SW480 (cell line): ENCODE data around the gene FBXO28.

ENCODE experiments used
- DNase-seq: peaks from one replicate; pipeline ENCODE4 v3.0.0-alpha.2; 2016; ENCODE audit warnings: low spot score

The FBXO28 gene

DNA sequence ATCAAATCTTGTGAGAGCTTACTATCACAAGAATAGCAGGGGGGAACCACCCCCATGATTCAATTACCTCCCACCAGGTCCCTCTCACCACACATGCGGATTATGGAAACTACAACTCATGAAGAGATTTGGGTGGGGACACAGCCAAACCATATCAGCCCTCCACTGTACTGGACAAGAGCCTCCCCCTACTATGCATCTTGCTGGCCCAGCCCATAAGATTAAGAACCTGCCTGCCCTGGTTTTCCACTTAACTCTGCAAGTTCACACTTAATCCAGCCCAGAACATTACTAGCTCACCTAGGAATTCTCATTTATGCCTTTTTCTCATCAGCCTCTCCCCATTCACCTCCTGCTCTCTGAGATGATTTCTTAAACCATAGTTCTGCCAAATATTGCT is 18.0 kb upstream of the FBXO28 start:
- no peak for DNase-seq

DNA sequence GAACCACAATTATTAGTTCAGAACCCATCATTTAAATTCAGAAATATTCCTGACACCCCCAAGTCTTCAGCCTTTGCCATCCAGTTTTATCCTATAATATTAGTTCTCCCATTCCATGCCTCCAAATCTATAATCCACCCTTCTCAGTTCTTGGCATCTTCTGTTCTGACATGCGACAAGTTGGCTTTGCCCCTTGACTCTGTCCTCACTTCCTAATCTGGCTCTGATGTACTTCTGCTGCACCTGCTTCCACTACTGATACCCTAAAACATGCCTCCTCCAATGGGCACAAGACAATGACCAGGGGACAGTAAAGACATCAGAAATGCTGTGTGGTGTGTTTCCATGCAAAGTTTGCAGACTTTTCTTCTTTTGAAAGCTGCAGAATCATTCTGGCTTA is 17.1 kb upstream of the FBXO28 start:
- DNase-seq, result no peak

DNA sequence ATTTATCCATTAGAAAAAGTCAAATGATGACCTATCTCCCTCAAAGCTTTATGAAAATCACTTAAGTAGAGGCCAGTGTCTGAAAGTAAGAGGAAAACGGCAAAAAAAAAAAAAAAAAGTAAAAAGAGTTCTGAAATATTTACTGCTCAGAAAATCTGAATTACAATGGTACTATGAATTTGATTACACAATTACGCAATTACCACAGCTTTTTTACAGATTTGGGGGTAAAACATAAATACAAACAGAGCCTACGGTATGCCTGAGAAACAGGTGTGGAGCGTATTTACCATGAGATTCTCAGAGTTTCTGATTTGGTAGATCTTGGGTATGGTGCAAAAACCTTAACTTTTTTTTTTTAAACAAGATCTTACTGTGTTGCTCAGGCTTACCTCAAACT is 15.9 kb upstream of the FBXO28 start:
- DNase-seq, result no peak

DNA sequence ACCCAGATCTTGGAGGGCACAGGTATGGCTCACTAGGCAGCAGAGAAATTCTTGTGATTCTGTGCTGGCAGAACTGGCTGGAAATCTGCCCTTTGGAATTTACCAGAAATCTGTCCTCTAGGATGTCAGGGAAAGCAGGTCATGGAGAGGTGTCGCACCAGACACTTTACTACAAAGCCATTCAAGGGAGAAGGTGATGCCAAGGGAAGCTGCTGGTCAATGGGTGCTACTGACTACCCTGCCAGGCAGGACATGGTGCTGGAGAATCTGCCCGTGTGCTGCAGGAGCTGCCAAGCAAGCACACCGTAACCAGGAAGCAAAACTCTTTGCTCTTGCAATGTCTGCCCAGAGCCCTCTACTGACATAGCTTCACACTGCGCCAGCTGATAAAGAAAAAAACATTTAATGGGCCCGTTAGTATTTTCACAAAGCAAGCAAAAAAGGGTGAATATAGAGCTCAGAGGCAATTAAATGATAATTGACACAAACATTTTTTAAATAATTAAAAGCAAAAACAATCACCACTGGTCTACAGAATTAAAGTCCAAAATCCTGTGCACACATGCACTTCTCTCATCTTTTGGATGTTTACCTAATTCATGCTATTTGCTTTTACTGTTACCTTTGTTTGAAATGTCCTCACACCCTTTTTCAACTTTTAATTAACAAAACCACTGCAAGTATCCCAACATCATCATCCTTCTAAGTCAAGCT is 7.2 kb upstream of the FBXO28 start:
- DNase-seq, result peak; percentile 76

DNA sequence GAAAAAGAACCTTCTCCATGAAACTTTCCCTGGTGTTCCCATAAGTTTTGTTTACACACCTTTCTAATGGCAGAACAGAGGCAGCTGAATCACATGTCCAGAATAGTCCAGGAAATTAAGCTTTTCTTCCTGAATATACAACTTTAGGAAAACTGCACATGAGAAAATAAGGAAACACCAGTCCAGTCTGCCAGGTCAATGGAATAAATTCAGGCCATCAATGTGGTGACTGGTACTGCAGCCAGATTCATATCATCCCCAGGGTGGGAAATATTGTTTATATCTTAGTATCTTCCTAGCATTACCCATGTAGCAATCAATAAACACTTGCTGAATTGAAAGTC is 6.7 kb upstream of the FBXO28 start:
- DNase-seq, result no peak

DNA sequence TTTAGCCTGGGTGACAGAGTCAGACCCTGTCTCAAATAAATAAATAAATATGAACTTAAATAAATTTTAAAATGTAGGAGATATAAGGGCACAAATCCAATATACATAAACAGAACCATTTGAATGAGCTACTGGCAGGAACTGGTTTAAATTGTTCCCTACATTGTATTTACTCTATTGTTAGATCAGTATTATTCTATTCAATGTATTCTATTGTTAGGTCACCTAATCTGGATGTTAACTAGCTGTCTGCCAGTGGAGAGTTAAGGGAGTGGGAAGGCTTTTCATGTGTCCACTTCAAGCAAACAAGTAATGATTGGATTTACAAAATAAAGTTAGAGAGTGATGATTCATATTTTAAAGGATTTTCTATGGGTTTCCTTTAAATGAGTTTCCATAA is 4.9 kb upstream of the FBXO28 start:
- no peak for DNase-seq

DNA sequence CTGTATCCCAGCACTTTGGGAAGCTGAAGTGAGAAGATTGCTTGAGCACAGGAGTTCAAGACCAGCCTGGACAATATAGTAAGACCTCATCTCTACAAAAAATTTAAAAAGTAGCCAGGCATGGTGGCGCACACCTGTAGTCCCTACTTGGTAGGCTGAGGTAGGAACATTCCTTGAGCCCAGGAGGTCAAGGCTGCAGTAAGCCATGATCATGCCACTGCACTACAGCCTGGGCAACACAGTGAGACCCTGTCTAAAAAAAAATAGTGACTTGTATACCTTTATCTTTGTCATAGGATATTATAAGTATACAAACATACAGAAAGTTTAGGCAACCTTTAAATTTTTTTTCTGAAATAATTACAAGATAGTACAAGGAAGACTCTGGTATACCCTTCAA is 3.9 kb upstream of the FBXO28 start:
- DNase-seq, result no peak

DNA sequence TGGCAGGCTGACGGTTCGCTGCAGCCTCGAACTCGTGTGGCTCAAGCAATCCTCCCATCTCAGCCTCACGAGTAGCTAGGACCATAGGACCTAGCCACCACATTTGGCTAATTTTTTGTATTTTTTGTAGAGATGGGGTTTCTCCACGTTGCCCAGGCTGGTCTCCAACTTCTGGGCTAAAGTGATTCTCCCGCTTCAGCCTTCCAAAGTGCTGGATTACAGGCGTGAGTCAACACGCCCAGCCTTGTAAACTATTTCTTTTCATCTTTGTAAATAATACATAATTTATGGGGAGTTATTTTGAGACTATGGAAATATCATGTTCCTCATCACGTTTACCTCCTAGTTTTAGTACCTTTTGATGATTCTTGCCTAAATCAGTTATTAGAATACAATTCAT is 906 bp upstream of the FBXO28 start:
- DNase-seq, result no peak

DNA sequence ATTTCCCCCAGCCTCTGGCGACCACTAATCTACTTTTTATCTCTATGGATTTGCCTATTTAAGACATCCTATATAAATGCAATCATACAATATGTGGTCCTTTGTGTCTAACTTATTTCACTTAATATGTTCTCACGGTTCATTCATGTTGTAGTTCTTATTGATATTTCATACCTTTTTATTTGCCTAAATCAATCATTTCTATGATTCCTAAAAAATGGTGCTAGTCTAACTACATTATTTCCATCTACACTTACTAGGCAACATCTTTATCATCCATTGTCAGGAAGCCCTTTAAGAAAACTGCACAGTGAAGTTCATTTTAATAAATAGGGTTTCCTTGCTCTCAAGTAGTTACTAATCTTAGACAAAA is 380 bp upstream of the FBXO28 start:
- DNase-seq, result no peak

DNA sequence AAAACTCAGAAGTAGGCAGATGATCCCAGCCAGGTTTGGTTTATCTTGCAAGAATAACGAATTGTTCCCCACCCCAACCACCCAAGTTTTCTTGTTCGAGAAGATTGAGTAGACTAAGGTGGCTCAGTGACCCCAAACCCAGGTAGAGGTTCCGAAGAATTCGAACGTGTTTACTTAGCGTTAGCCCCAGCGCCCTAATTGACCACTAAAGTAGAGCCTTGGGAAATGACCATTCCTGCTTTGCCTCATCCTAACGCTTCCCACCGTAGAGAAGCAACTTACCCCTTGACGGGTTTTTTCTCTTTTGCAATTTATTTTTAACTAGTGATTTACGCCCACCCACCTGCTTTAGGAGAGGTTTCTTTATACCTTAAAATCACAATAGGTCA is 870 bp downstream of the FBXO28 start:
- DNase-seq, result no peak

DNA sequence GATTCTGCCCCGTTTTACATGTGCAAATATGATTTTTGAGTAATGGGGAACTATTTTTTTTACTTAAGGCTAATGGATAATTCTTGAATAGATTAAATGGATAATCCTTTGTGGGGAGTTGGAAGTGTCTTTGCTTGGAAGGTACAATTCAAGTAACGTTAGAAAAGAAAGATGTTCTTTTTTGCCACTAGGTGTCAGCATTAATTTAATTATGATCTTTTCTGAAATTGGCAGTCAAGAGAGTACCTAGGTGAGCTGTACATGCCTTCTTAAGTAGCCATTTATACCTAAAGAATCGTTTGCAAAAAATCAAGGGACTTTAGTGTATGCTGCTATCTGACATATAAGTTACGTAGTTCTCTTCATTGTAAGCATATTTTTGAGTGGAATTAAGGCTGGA is 2.2 kb downstream of the FBXO28 start:
- DNase-seq, result peak; percentile 90

DNA sequence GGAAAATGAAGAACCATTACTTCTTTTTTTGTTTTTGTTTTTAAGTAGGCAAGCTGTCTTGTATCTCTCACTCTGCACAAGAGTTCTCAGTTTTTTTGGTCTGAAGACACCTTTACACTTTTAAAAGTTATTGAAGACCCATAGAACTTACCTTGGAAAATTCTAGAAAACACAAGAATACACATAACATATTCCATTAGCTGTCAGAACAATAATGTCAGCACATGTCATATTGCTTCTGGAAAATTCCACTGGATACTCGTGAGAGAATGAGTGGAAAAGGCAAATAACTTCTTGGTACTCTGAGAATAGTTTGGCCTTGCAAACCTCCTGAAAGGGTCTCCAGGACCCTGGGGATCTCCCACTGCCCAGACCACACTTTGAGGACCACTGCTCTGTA is 4.8 kb downstream of the FBXO28 start:
- no peak for DNase-seq

DNA sequence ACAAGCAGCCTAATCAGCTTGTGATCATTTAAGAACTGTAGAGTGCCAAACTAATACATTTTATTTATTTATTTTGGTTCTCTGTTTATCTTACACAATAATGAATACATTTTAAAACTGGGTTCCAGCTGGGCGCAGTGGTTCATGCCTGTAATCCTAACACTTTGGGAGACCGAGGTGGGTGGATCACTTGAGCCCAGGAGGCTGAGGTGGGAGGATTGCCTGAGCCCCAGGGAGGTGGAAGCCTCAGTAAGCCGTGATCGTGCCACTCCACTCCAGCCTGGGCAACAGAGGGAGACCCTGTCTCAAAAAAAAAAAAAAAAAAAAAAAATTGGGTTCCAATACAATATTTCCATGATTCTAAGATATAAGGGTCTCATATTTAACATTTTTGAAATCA is 9.2 kb downstream of the FBXO28 start:
- DNase-seq, result no peak

DNA sequence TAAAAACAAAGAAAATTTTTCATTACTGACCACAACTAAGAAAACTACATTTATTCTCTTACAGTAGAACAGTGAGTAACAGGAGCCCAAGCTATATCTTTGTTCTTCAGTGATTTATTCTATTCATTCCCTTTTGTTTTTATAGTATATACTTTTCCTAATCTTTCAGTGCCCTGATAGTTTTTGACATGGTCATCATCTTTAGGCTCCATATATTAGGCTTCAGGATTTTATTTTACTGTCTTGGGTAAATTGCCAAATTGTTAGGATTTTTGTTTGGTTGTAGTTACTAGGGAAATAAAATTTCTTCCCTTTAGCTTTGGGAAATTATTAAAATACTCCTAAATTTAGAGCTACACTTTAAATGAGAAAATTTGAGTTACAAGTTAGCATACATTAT is 10.3 kb downstream of the FBXO28 start:
- no peak for DNase-seq

DNA sequence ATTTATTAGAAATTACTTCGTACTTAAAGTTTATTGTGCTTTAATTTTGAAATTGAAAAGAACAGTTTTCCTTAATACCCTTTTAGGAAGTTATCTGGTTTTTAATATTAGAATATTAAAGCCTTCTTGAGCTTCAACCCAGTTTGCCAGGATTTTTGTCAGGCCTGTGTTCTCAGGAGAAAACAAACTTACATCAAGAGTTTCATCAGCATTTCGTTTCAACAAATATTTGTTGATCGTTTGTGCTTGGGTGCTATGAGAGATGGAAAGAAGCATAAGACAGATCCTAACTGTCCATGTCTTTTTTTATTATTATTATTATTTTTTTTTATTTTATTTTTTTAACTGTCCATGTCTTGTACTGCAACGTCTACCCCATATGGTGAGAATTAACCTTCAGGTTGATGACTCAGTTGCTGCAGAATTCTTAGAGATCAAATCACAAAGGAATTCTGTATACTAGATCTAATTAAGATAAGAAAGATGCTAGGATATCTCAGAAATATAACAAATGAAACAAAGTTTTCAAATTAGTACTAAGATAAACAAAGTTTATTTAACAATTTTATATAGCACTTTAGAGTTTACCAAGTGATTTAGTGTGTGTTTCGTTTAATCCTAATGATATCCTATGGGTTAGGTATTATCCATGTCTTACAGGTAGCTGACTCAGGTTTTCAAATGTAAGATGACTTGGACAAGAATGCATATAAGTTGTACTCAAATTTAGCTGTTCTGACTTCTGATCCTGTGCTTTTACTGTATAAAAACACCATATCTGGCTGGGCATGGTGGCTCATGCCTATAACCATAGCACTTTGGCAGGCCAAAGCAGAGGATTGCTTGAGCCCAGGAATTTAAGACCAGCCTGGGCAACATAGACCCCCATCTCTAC is 14.3 kb downstream of the FBXO28 start:
- no peak for DNase-seq

DNA sequence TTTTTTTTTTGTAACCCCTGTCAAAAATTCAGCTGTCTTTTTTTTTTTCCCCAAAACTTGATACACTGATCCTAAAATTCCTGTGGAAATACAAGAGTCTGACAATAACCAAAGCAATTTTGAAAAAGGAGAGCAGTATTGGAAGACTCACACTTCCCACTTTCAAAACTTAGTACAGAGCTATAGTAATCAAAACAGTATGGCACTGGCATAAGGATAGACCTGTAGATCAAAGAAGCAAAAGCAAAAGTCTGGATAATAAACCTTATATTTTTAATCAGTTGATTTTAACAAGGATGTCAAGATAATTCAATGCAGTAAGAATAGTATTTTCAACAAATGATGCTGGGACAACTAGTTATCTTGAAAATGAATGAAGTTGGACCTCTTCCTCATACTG is 17.3 kb downstream of the FBXO28 start:
- DNase-seq, result no peak

DNA sequence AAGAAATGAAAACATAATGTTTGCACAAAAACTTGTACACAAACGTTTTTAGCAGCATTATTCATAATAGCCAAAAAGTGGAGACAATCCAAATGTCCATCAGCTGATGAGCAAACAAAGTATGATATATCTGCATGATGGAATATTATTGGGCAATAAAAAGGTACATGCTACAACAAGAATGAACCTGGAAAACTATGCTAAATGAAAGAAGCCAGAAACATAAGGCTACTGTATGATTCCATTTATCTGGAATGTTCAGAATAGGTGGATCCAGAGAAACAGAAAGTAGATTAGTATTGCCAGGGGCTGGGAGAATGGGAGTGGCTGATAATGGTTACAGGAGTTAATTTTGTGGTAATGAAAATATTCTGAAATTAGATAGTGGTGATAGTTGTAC is 19.0 kb downstream of the FBXO28 start:
- DNase-seq, result no peak

DNA sequence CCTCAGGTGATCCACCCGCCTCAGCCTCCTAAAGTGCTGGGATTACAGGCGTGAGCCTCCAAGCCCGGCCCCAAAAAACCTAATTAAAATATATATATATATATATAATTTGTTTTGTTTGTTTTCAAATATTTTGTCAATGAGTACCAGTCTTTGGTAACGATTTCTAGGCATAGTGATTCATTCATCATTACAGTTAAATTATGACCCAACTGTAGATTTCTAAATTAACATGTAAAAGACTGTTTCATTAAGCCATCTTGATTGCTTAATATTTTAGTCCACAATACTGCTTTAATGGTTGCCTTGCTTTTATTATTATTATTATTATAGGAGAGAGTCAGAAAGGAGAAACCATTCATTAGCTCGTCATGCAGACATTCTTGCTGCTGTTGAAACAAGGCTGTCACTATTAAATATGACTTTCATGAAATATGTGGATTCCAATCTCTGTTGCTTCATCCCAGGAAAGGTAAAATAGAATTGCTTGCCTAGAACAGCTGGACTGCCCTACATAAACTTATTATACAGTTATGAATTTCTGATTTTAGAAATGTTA is 19.9 kb downstream of the FBXO28 start:
- no peak for DNase-seq

DNA sequence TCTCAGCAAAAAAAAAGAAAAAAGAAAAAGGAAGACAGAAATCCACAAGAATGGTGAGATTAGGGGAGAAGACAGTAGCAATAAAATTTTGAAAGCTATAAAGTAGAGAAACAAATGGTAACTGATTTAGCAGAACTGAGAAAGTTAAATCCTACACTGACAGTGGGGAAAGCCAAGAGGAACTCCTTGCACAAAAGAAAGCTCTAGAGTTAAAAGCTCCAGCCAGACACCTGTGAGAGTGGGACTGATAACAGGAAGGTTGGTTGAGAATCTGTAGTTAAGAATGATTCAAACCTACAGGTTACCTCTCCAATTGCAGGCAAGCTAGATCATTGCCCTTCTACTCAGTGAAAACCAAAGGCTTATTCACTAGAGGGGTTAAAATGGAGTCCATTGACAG is 23.6 kb downstream of the FBXO28 start:
- no peak for DNase-seq

DNA sequence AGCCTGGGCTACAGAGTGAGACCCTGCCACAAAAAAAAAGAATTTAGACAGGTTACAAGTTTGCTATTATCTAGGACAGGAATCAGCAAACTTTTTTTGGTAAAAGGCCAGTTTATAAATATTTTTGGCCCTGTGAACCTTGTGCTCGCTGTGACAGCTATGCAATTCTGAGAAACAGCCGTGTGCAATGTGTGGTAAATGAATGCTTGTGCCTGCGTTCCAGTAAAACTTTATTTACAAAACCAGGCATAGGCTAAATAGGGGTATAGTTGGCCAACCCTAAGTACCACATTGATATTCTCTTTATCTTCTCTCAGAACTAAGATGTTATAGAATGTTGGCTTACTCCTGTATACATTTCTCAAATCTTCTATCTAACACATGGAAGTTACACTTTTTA is 24.3 kb downstream of the FBXO28 start:
- no peak for DNase-seq

DNA sequence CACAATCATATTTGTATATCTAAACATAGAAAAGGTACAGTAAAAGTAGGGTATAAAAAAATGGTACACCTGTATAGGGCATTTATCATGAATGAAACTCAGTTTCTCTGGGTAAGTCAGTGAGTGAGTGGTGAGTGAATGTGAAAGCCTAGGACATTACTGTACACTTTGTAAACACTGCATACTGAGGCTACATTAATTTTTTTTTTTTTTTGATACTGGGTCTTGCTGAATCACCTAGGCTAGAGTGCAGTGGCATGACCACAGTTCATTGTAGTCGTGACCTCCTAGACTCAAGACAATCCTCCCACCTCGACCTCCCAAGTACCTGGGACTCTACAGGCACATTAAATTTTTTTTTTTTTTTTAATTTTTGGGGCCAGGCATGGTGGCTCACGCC is 27.8 kb downstream of the FBXO28 start:
- DNase-seq, result no peak

DNA sequence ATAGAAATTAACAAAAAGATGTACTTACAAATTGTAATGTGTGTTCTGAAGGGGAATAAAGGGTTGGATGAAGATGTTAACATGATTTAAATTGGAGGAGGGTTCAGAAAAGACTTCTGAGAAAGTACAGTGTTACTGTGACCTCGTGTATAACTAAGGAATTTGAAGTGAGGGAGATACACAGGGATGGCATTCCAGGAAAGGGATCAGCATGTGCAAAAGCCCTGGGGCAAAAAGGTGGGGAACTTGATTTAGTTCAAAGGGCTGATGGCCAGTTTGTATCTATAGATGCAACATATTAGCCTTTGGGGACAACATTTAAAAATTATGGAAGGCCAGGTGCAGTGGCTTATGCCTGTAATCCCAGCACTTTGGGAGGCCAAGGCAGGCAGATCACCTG is 35.8 kb downstream of the FBXO28 start:
- no peak for DNase-seq

DNA sequence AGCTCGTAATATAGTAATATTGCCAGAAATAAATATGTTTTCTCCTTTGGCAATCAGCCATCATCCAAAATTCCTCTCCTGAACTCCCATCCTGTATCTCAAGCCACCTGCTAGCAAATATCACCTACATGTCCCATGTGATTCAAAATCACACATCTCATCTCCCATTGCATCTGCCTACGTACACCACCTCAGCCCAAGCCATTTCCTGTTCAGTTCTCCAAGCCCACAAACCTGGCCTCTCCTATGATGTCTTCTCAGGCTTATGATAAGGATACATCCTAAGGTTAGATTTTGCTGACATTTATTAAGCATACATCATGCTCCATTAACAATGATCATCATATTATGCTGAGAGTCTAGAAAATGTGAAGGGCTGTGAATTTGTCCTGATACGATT is 37.2 kb downstream of the FBXO28 start:
- no peak for DNase-seq

DNA sequence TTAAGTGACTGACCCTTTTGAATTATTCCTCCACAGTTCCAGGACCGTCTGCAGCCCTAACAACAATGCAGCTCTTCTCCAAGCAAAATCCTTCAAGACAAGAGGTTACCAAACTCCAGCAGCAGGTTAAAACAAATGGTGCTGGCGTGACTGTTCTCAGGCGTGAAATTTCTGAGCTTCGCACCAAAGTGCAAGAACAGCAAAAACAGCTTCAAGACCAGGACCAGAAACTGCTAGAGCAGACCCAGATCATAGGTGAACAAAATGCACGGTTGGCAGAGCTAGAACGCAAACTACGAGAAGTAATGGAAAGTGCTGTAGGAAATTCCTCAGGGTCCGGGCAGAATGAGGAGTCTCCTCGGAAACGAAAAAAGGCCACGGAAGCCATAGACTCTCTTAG is 43.4 kb downstream of the FBXO28 start:
- no peak for DNase-seq
